Right lobe of liver (tissue), 4 donors: ENCODE data around the gene GABRR2.

Source experiments
- CTCF ChIP-seq, 4 donors: fragments of 200-600 bp in 3 of 4; fragments of 450-650 bp in 1 of 4; IDR thresholded peaks; one replicate each; pipeline versions ENCODE4 v1.5.1 to v1.8.0; 2016 to 2022; ENCODE audit warnings: antibody characterized with exemption in 4 of 4, mild to moderate bottlenecking in 2 of 4
- POLR2A ChIP-seq: fragments of 450-650 bp; IDR thresholded peaks from one replicate; pipeline ENCODE4 v1.6.1; 2017; ENCODE audit warnings: antibody characterized with exemption, mild to moderate bottlenecking
- donor health status: DM: no; HTN: no; CAD: no.
- donor health status: DM: no; HTN: no; CAD: no.
- donor health status: DM: no; HTN: yes; CAD: no.

GRCh38 chr6:89268776-89269175 is 46.3 kb downstream of the GABRR2 start:
- TF ChIP-seq CTCF (IDR thresholded peaks at IDR 0.05) (no peak), POLR2A (no peak)
